Activated CD4-positive, alpha-beta memory T cell treated with anti-CD3 and anti-CD28 coated beads, Interleukin-2, amount 10 ng/mL, durations not matched to agents 7 days and 5 days (primary cell): Measurements from ENCODE around the gene PRR19. TPM values are rescaled to one million over a fixed set of nuclear protein-coding genes. Genes with fewer than 3 reads are reported as not detected.
A peak's percentile ranks its signal among the peaks of the same experiment; 100 is the strongest.

Experiments used
- CTCF ChIA-PET: fragments of 350-600 bp; sonication (Branson Sonifier 250); formaldehyde crosslinking; loops from one replicate; lab custom pipeline; 2021; ENCODE audit warnings: antibody characterized with exemption, inconsistent platforms; lab: Charles Lee
- POLR2A ChIA-PET: fragments of 350-600 bp; sonication (Branson Sonifier 250); formaldehyde crosslinking; loops from one replicate; lab custom pipeline; 2021; ENCODE audit warnings: antibody characterized with exemption; lab: Charles Lee
- DNase-seq: peaks from one replicate; pipeline ENCODE4 v3.0.0-alpha.2; 2020
- H3K27ac Mint-ChIP-seq: one replicate; pipeline ENCODE4 v1.8.0; 2021; ENCODE audit warnings: mild to moderate bottlenecking, mixed read lengths
- H3K27me3 Mint-ChIP-seq: one replicate; pipeline ENCODE4 v1.8.0; 2021; ENCODE audit warnings: mixed read lengths
- H3K36me3 Mint-ChIP-seq: one replicate; pipeline ENCODE4 v1.8.0; 2021; ENCODE audit warnings: low read depth, mixed read lengths
- H3K4me1 Mint-ChIP-seq: one replicate; pipeline ENCODE4 v1.8.0; 2021; ENCODE audit warnings: mixed read lengths
- H3K4me3 Mint-ChIP-seq: one replicate; pipeline ENCODE4 v1.8.0; 2021; ENCODE audit warnings: mild to moderate bottlenecking, mixed read lengths
- H3K9me3 Mint-ChIP-seq: one replicate; pipeline ENCODE4 v1.8.0; 2021; ENCODE audit warnings: mixed read lengths
- total RNA-seq, 2 experiments: library from RNA; stranded (reverse); gene quantifications; one replicate each; pipeline ENCODE4 v1.2.3, GENCODE V29; 2021

The PRR19 gene
- total RNA-seq, 2 experiments from 2014 or later, result 0.45 to 0.91 TPM

- POLR2A ChIA-PET, result interaction anchor here (1.0 to 10.0 kb wide), 7 partner anchors 11 to 158 kb away, joined by 3 to 106 read pairs (median 10); partner anchors contain the start of genes CIC and GSK3A
- Mint-ChIP-seq H3K27ac (no peak overlapping the region), H3K36me3 (peaks cover 20% of the 10 kb centered on the region), H3K4me3 (no peak overlapping the region), H3K4me1 (peaks cover 49% of the 10 kb centered on the region), H3K9me3 (no peaks in the 10 kb centered on the region), H3K27me3 (no peaks in the 10 kb centered on the region)
- DNase-seq, result no peak
- CTCF ChIA-PET, result interaction anchor here (2.6 to 3.4 kb wide), 3 partner anchors 38 to 171 kb away, joined by 23 to 64 read pairs (median 45); partner anchors contain the start of genes GSK3A and POU2F2
Observed at GRCh38 chr19:42280815-42281145, 21.2 kb upstream of the PRR19 start.

GRCh38 chr19:42281146-42281826 lies 20.6 kb upstream of the PRR19 start:
- no peak overlapping the region for H3K27ac Mint-ChIP-seq

GRCh38 chr19:42281827-42282762 lies 19.8 kb upstream of the PRR19 start:
- Mint-ChIP-seq H3K36me3 (peaks cover 17% of the 10 kb centered on the region), H3K4me1 (peaks cover 42% of the 10 kb centered on the region), H3K4me3 (no peak overlapping the region), H3K9me3 (no peaks in the 10 kb centered on the region), H3K27ac (no peak overlapping the region), H3K27me3 (no peaks in the 10 kb centered on the region)
- POLR2A ChIA-PET, result interaction anchor here (0.9 to 10.0 kb wide), 11 partner anchors 7 to 398 kb away, joined by 3 to 106 read pairs (median 3); partner anchors contain the start of genes GSK3A, PAFAH1B3, PRR19 and ZNF526
- CTCF ChIA-PET, result interaction anchor here (1.1 to 1.8 kb wide), 3 partner anchors 39 to 150 kb away, joined by 4 to 6 read pairs (median 5); partner anchors contain the start of gene POU2F2
- DNase-seq, result no peak

More at GRCh38 chr19:42281146-42281826, 20.6 kb upstream of the PRR19 start:
- Mint-ChIP-seq H3K9me3 (no peaks in the 10 kb centered on the region), H3K27me3 (no peaks in the 10 kb centered on the region), H3K4me3 (no peak overlapping the region), H3K4me1 (peaks cover 49% of the 10 kb centered on the region), H3K36me3 (peaks cover 20% of the 10 kb centered on the region)
- ChIA-PET CTCF (interaction anchor here (1.1 to 3.4 kb wide), 5 partner anchors 38 to 171 kb away, joined by 4 to 64 read pairs (median 23); partner anchors contain the start of genes GSK3A and POU2F2), POLR2A (interaction anchor here (1.3 to 10.0 kb wide), 5 partner anchors 11 to 158 kb away, joined by 6 to 106 read pairs (median 21); partner anchors contain the start of gene GSK3A)
- peak; percentile 34 for DNase-seq

- ChIA-PET POLR2A (interaction anchor here (0.9 to 10.0 kb wide), 12 partner anchors 8 to 399 kb away, joined by 3 to 106 read pairs (median 3); partner anchors contain the start of genes GSK3A, PAFAH1B3, PRR19 and ZNF526), CTCF (interaction anchor here (1.4 to 1.8 kb wide), 2 partner anchors 40 to 150 kb away, joined by 5 to 6 read pairs; partner anchors contain the start of gene POU2F2)
- no peak for DNase-seq
- no peaks in the 10 kb centered on the region for H3K9me3 Mint-ChIP-seq
- peaks cover 23% of the 10 kb centered on the region for H3K36me3 Mint-ChIP-seq
- H3K4me3 Mint-ChIP-seq, result no peak overlapping the region
- H3K27ac Mint-ChIP-seq, result no peak overlapping the region
- peaks cover 35% of the 10 kb centered on the region for H3K4me1 Mint-ChIP-seq
- no peaks in the 10 kb centered on the region for H3K27me3 Mint-ChIP-seq
Observed at GRCh38 chr19:42282819-42283187, 19.1 kb upstream of the PRR19 start.

- POLR2A ChIA-PET, result interaction anchor here (0.8 to 10.0 kb wide), 14 partner anchors 9 to 399 kb away, joined by 3 to 106 read pairs (median 3); partner anchors contain the start of genes CIC, GSK3A, PAFAH1B3 and PRR19
Observed at GRCh38 chr19:42283188-42284065, 18.5 kb upstream of the PRR19 start.

GRCh38 chr19:42284066-42284501 lies 17.8 kb upstream of the PRR19 start:
- H3K4me1 Mint-ChIP-seq, result peaks cover 25% of the 10 kb centered on the region
- ChIA-PET CTCF (interaction anchor here (1.1 to 1.5 kb wide), 2 partner anchors 11 to 173 kb away, joined by 3 to 4 read pairs; no protein-coding TSS in a partner anchor), POLR2A (interaction anchor here (0.6 to 1.9 kb wide), 12 partner anchors 10 to 151 kb away, joined by 3 to 10 read pairs (median 3); partner anchors contain the start of genes CIC, PAFAH1B3 and PRR19)
- peaks cover 16% of the 10 kb centered on the region for H3K36me3 Mint-ChIP-seq
- DNase-seq, result peak; percentile 86
- no peak overlapping the region for H3K27ac Mint-ChIP-seq
- no peak overlapping the region for H3K4me3 Mint-ChIP-seq
- H3K27me3 Mint-ChIP-seq, result no peaks in the 10 kb centered on the region
- H3K9me3 Mint-ChIP-seq, result no peaks in the 10 kb centered on the region

More at GRCh38 chr19:42283188-42284065, 18.5 kb upstream of the PRR19 start:
- peaks cover 31% of the 10 kb centered on the region for H3K4me1 Mint-ChIP-seq
- CTCF ChIA-PET, result interaction anchor here (1.4 to 1.8 kb wide), 2 partner anchors 40 to 151 kb away, joined by 5 to 6 read pairs; partner anchors contain the start of gene POU2F2
- DNase-seq, result peak; percentile 97
- H3K27me3 Mint-ChIP-seq, result no peaks in the 10 kb centered on the region
- H3K36me3 Mint-ChIP-seq, result peaks cover 19% of the 10 kb centered on the region
- no peak overlapping the region for H3K4me3 Mint-ChIP-seq
- no peak overlapping the region for H3K27ac Mint-ChIP-seq
- H3K9me3 Mint-ChIP-seq, result no peaks in the 10 kb centered on the region

GRCh38 chr19:42284591-42285341 lies 17.2 kb upstream of the PRR19 start:
- peak overlapping the region; percentile 80 for H3K27ac Mint-ChIP-seq
- CTCF ChIA-PET, result interaction anchor here (0.8 to 1.5 kb wide), 4 partner anchors 10 to 174 kb away, joined by 3 to 4 read pairs (median 3); partner anchors contain the start of gene GSK3A
- peak; percentile 33 for DNase-seq
- no peaks in the 10 kb centered on the region for H3K27me3 Mint-ChIP-seq
- POLR2A ChIA-PET, result interaction anchor here (0.6 to 1.9 kb wide), 14 partner anchors 10 to 151 kb away, joined by 3 to 10 read pairs (median 3); partner anchors contain the start of genes CIC, PAFAH1B3 and PRR19
- H3K4me3 Mint-ChIP-seq, result peak overlapping the region; percentile 87
- H3K36me3 Mint-ChIP-seq, result peaks cover 21% of the 10 kb centered on the region
- H3K4me1 Mint-ChIP-seq, result peaks cover 18% of the 10 kb centered on the region
- no peaks in the 10 kb centered on the region for H3K9me3 Mint-ChIP-seq

- Mint-ChIP-seq H3K36me3 (peaks cover 22% of the 10 kb centered on the region), H3K9me3 (no peaks in the 10 kb centered on the region), H3K27ac (peak overlapping the region; percentile 44), H3K27me3 (no peaks in the 10 kb centered on the region), H3K4me3 (peak overlapping the region; percentile 87), H3K4me1 (peaks cover 18% of the 10 kb centered on the region)
- POLR2A ChIA-PET, result interaction anchor here (0.7 to 1.9 kb wide), 5 partner anchors 9 to 152 kb away, joined by 3 to 10 read pairs (median 4); partner anchors contain the start of gene CIC
- CTCF ChIA-PET, result interaction anchor here (0.8 to 1.5 kb wide), 3 partner anchors 9 to 43 kb away, joined by 3 to 4 read pairs (median 3); partner anchors contain the start of gene GSK3A
- no peak for DNase-seq
Observed at GRCh38 chr19:42285541-42285941, 16.4 kb upstream of the PRR19 start.

- Mint-ChIP-seq H3K36me3 (peaks cover 22% of the 10 kb centered on the region), H3K4me3 (peak overlapping the region; percentile 41), H3K27me3 (no peaks in the 10 kb centered on the region), H3K9me3 (no peaks in the 10 kb centered on the region), H3K4me1 (peaks cover 18% of the 10 kb centered on the region), H3K27ac (peak overlapping the region; percentile 44)
- ChIA-PET CTCF (no interaction called here), POLR2A (no interaction called here)
- no peak for DNase-seq
Observed at GRCh38 chr19:42285988-42286348, 16.0 kb upstream of the PRR19 start.

- H3K36me3 Mint-ChIP-seq, result peaks cover 27% of the 10 kb centered on the region
- H3K27me3 Mint-ChIP-seq, result no peaks in the 10 kb centered on the region
- ChIA-PET CTCF (no interaction called here), POLR2A (no interaction called here)
- H3K4me1 Mint-ChIP-seq, result peaks cover 20% of the 10 kb centered on the region
- H3K4me3 Mint-ChIP-seq, result peak overlapping the region; percentile 41
- DNase-seq, result no peak
- peak overlapping the region; percentile 44 for H3K27ac Mint-ChIP-seq
- H3K9me3 Mint-ChIP-seq, result no peaks in the 10 kb centered on the region
Observed at GRCh38 chr19:42286349-42287016, 15.4 kb upstream of the PRR19 start.
